HepG2 (cell line): Measurements from ENCODE around the gene TNFAIP8L1. TPM values are rescaled to one million over a fixed set of nuclear protein-coding genes. Genes with fewer than 3 reads are reported as not detected.
A peak's percentile ranks its signal among the peaks of the same experiment; 100 is the strongest.

Experiments used
- AGO2 ChIP-seq: fragments of 200-400 bp; formaldehyde crosslinking; optimal IDR thresholded peaks from 2 replicates; pipeline ENCODE3; 2017; ENCODE audit warnings: mild to moderate bottlenecking, low read depth, low read length, moderate library complexity
- ATF6 ChIP-seq: sonication (generic); formaldehyde crosslinking; conservative IDR thresholded peaks from 2 replicates; pipeline ENCODE4 v1.4.0; 2020; ENCODE audit warnings: missing genetic modification reagents
- CCDC6 ChIP-seq: sonication (generic); formaldehyde crosslinking; IDR thresholded peaks from 2 replicates; pipeline ENCODE4 v1.8.1; 2022; ENCODE audit warnings: mild to moderate bottlenecking, missing genetic modification reagents, moderate library complexity
- DZIP1 ChIP-seq: sonication (generic); formaldehyde crosslinking; IDR thresholded peaks from 2 replicates; pipeline ENCODE4 v1.5.0; 2020; ENCODE audit warnings: mild to moderate bottlenecking, missing genetic modification reagents
- FOXP1 ChIP-seq, 2 experiments: fragments of 450-650 bp in 1 of 2; IDR thresholded peaks; 2 replicates each; pipeline ENCODE4 v1.6.1; 2017 to 2018; ENCODE audit warnings: antibody characterized with exemption in 1 of 2
- GABPB1 ChIP-seq: IDR thresholded peaks from 2 replicates; pipeline ENCODE4 v1.6.1; 2016; ENCODE audit warnings: mild to moderate bottlenecking, missing genetic modification reagents, moderate library complexity, missing compliant biosample characterization
- GZF1 ChIP-seq: sonication (generic); formaldehyde crosslinking; IDR thresholded peaks from 2 replicates; pipeline ENCODE4 v1.5.1; 2020; ENCODE audit warnings: mild to moderate bottlenecking, missing genetic modification reagents
- HES4 ChIP-seq: sonication (generic); formaldehyde crosslinking; IDR thresholded peaks from 2 replicates; pipeline ENCODE4 v1.9.0; 2021; ENCODE audit warnings: mild to moderate bottlenecking, missing genetic modification reagents, borderline replicate concordance
- HMG20A ChIP-seq: IDR thresholded peaks from 2 replicates; pipeline ENCODE4 v1.6.1; 2016; ENCODE audit warnings: borderline replicate concordance
- REL ChIP-seq: sonication (generic); formaldehyde crosslinking; conservative IDR thresholded peaks from 2 replicates; pipeline ENCODE4 v1.8.0; 2022; ENCODE audit warnings: mild to moderate bottlenecking, missing genetic modification reagents, moderate library complexity
- STAT5B ChIP-seq: sonication (generic); formaldehyde crosslinking; IDR thresholded peaks from 2 replicates; pipeline ENCODE4 v1.4.0; 2020; ENCODE audit warnings: missing genetic modification reagents
- ZBTB4 ChIP-seq: sonication (generic); formaldehyde crosslinking; IDR thresholded peaks from 2 replicates; pipeline ENCODE4 v1.4.0; 2020; ENCODE audit warnings: missing genetic modification reagents, mild to moderate bottlenecking, borderline replicate concordance
- ZMYM4 ChIP-seq: sonication (generic); formaldehyde crosslinking; IDR thresholded peaks from 2 replicates; pipeline ENCODE4 v1.8.1; 2023; ENCODE audit warnings: mild to moderate bottlenecking, missing genetic modification reagents
- ZNF350 ChIP-seq: sonication (generic); formaldehyde crosslinking; IDR thresholded peaks from 2 replicates; pipeline ENCODE4 v1.4.0; 2020; ENCODE audit warnings: mild to moderate bottlenecking, low read depth, missing genetic modification reagents, borderline replicate concordance
- ZNF605 ChIP-seq: sonication (generic); formaldehyde crosslinking; IDR thresholded peaks from 2 replicates; pipeline ENCODE4 v1.8.0; 2022; ENCODE audit warnings: mild to moderate bottlenecking, missing genetic modification reagents
- ZNF790 ChIP-seq: sonication (generic); formaldehyde crosslinking; IDR thresholded peaks from 2 replicates; pipeline ENCODE4 v1.8.0; 2022; ENCODE audit warnings: missing genetic modification reagents, mild to moderate bottlenecking, borderline replicate concordance
- polyA plus RNA-seq, 8 experiments: library from polyadenylated mRNA; depleted of rRNA in 3 of 8; stranded (reverse) in 7 of 8; unstranded in 1 of 8; fragments of >200 nt; fragmentation: Illumina TruSeq in 4 of 8; extraction: Trizol in 4 of 8; gene quantifications; 2 replicates each; pipeline versions ENCODE4 v1.2.1 to v1.2.3, GENCODE V29; 2011 to 2016; ENCODE audit warnings: low read depth in 4 of 8, missing spikeins in 1 of 8, mixed read lengths in 1 of 8; ENCODE audit not compliant: insufficient read depth in 1 of 8
- total RNA-seq, 5 experiments: library from RNA; depleted of rRNA; stranded (reverse); fragments of >200 nt; fragmentation: Illumina TruSeq; extraction: Trizol; gene quantifications; 2 replicates each; pipeline ENCODE4 v1.2.3, GENCODE V29; 2016; ENCODE audit warnings: low read depth in 1 of 5
- TF ChIP-seq, protein P1 (sequence below): sonication (generic); formaldehyde crosslinking; IDR thresholded peaks from 2 replicates; pipeline ENCODE4 v1.8.0; 2022; ENCODE audit warnings: missing genetic modification reagents, low read depth, mild to moderate bottlenecking, borderline replicate concordance
- TF ChIP-seq, protein P2 (sequence below): sonication (generic); formaldehyde crosslinking; conservative IDR thresholded peaks from 2 replicates; pipeline ENCODE4 v1.4.0; 2020; ENCODE audit warnings: missing genetic modification reagents

TNFAIP8L1 gene
- total and polyA plus RNA-seq, 2 of the 13 experiments (the other 11 are each of a cell fraction or from before 2014, with no cell fraction given) = 13.4 to 21.4 TPM

GRCh38 chr19:4639531-4640246 is 373 bp downstream of the TNFAIP8L1 start (continued):
- TF ChIP-seq DZIP1 = peak; percentile 90; the same call in 1 of the 2 replicates
- TF ChIP-seq REL = 0 out of 2 replicates have a peak, but pooled peaks have one; percentile 14
- TF ChIP-seq, protein P1, sequence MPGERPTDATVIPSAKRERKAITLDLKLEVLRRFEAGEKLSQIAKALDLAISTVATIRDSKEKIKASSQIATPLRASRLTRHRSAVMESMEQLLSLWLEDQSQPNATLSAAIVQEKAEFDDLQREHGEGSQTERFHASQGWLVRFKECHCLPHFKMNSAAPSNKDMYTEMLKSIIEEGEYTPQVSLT = no peak
- TF ChIP-seq ZNF605 (CRISPR knock-in tag) = peak; percentile 58; the same call in 1 of the 2 replicates
- TF ChIP-seq STAT5B = no peak
- TF ChIP-seq ATF6 (CRISPR knock-in tag) = no peak
- peak; percentile 45; the same call in 1 of the 2 replicates for TF ChIP-seq CCDC6 (CRISPR knock-in tag)
- TF ChIP-seq HMG20A (CRISPR knock-in tag) = no peak
- 0 out of 2 replicates have a peak, but pooled peaks have one; percentile 31 for TF ChIP-seq GABPB1
- peak; percentile 71; the same call in 1 of the 2 replicates for TF ChIP-seq ZNF350
- no peak for TF ChIP-seq FOXP1 (IDR thresholded peaks at IDR 0.05)
- no peak for TF ChIP-seq FOXP1 (CRISPR knock-in tag; IDR thresholded peaks at IDR 0.05)
- peak; percentile 68; the same call in 1 of the 2 replicates for TF ChIP-seq ZBTB4 (CRISPR knock-in tag)
- TF ChIP-seq HES4 (CRISPR knock-in tag) = peak; percentile 67
- 0 out of 2 replicates have a peak, but pooled peaks have one; percentile 34 for TF ChIP-seq ZNF790 (CRISPR knock-in tag)
- TF ChIP-seq AGO2 = peak; percentile 27
- peak; percentile 12; the same call in 1 of the 2 replicates for TF ChIP-seq ZMYM4 (CRISPR knock-in tag)
- TF ChIP-seq, protein P2, sequence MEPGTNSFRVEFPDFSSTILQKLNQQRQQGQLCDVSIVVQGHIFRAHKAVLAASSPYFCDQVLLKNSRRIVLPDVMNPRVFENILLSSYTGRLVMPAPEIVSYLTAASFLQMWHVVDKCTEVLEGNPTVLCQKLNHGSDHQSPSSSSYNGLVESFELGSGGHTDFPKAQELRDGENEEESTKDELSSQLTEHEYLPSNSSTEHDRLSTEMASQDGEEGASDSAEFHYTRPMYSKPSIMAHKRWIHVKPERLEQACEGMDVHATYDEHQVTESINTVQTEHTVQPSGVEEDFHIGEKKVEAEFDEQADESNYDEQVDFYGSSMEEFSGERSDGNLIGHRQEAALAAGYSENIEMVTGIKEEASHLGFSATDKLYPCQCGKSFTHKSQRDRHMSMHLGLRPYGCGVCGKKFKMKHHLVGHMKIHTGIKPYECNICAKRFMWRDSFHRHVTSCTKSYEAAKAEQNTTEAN (CRISPR knock-in tag) = 0 out of 2 replicates have a peak, but pooled peaks have one; percentile 16
- TF ChIP-seq GZF1 (CRISPR knock-in tag) = 0 out of 2 replicates have a peak, but pooled peaks have one; percentile 13
